SK-N-SH (cell line): Measurements from ENCODE around the gene SNRNP70. TPM values are rescaled to one million over a fixed set of nuclear protein-coding genes. Genes with fewer than 3 reads are reported as not detected.

Experiments
- CTCF ChIA-PET: fragments of 300-600, 350-600 bp; formaldehyde crosslinking; extraction: SDS; loops from one replicate; lab custom pipeline; 2021; lab: Yijun Ruan, JAX
- POLR2A ChIA-PET: fragments of 350-600 bp; sonication (Branson Sonifier 250); formaldehyde crosslinking; extraction: SDS; loops from one replicate; lab custom pipeline; 2020; ENCODE audit warnings: antibody characterized with exemption, inconsistent platforms; lab: Yijun Ruan, JAX
- DNase-seq: peaks from one replicate; pipeline ENCODE4 v3.0.0; 2012
- H2AFZ ChIP-seq: fragments of 200-600 bp; sonication (generic); 2 replicates; pipeline ENCODE4 v1.8.1; 2016; ENCODE audit warnings: antibody characterized with exemption, mild to moderate bottlenecking, low read depth
- H3F3A ChIP-seq: fragments of 200-600 bp; sonication (generic); replicated peaks from 2 replicates; pipeline ENCODE3; 2016; ENCODE audit warnings: antibody characterized with exemption, mild to moderate bottlenecking; ENCODE audit not compliant: insufficient read depth
- H3K27ac ChIP-seq, 2 experiments: fragments of 200-500 bp in 1 of 2; fragments of 200-600 bp in 1 of 2; sonication (Bioruptor generic) in 1 of 2; sonication (generic), shearing (Covaris generic) in 1 of 2; 2 replicates each; pipeline versions ENCODE4 v1.5.1 to v1.6.1; 2014 to 2016; ENCODE audit warnings: low read depth in 2 of 2, inconsistent platforms in 1 of 2, low read length in 1 of 2, mild to moderate bottlenecking in 1 of 2, mixed read lengths in 1 of 2
- H3K27me3 ChIP-seq: fragments of 200-600 bp; sonication (generic), shearing (Covaris generic); 2 replicates; pipeline ENCODE4 v1.6.1; 2016; ENCODE audit warnings: mixed run types; ENCODE audit not compliant: insufficient read depth
- H3K36me3 ChIP-seq, 2 experiments: fragments of 200-500 bp in 1 of 2; fragments of 200-600 bp in 1 of 2; sonication (Bioruptor generic) in 1 of 2; sonication (generic) in 1 of 2; replicated peaks in 1 of 2; 2 replicates each; pipeline versions ENCODE3 to v1.5.1; 2014 to 2016; ENCODE audit warnings: low read length in 1 of 2, mild to moderate bottlenecking in 1 of 2; ENCODE audit not compliant: insufficient read depth in 2 of 2, control insufficient read depth in 1 of 2
- H3K4me1 ChIP-seq, 2 experiments: fragments of 200-500 bp in 1 of 2; fragments of 200-600 bp in 1 of 2; sonication (Bioruptor generic) in 1 of 2; sonication (generic), shearing (Covaris generic) in 1 of 2; 2 replicates each; pipeline versions ENCODE4 v1.5.1 to v1.6.1; 2014 to 2016; ENCODE audit warnings: low read depth in 1 of 2, low read length in 1 of 2, mixed run types in 1 of 2; ENCODE audit not compliant: insufficient read depth in 2 of 2, control insufficient read depth in 1 of 2
- H3K4me2 ChIP-seq: fragments of 200-600 bp; sonication (generic), shearing (Covaris generic); 2 replicates; pipeline ENCODE4 v1.6.1; 2017; ENCODE audit warnings: mixed run types
- H3K4me3 ChIP-seq, 2 experiments: fragments of 200-500 bp in 1 of 2; fragments of 200-600 bp in 1 of 2; sonication (Bioruptor generic) in 1 of 2; sonication (generic), shearing (Covaris generic) in 1 of 2; 2 replicates each; pipeline versions ENCODE4 v1.5.1 to v1.8.1; 2014 to 2016; ENCODE audit warnings: low read depth in 2 of 2, inconsistent platforms in 1 of 2, low read length in 1 of 2, mild to moderate bottlenecking in 1 of 2, mixed read lengths in 1 of 2, moderate library complexity in 1 of 2
- H3K79me2 ChIP-seq: fragments of 200-600 bp; sonication (generic); 2 replicates; pipeline ENCODE4 v1.8.1; 2017; ENCODE audit warnings: mild to moderate bottlenecking; ENCODE audit not compliant: insufficient read depth
- H3K9ac ChIP-seq: fragments of 200-600 bp; sonication (generic); 2 replicates; pipeline ENCODE4 v1.6.1; 2017; ENCODE audit warnings: mixed run types
- H3K9me2 ChIP-seq: fragments of 200-600 bp; sonication (generic); 2 replicates; pipeline ENCODE4 v1.6.1; 2017; ENCODE audit warnings: mixed run types
- H3K9me3 ChIP-seq: fragments of 200-600 bp; sonication (generic); 2 replicates; pipeline ENCODE4 v1.6.1; 2017; ENCODE audit warnings: mixed run types, mild to moderate bottlenecking, moderate library complexity
- H4K20me1 ChIP-seq: fragments of 200-600 bp; sonication (generic); 2 replicates; pipeline ENCODE4 v1.6.1; 2017; ENCODE audit warnings: mild to moderate bottlenecking, mixed run types; ENCODE audit not compliant: insufficient read depth
- FOSL2 ChIP-seq: IDR thresholded peaks from 2 replicates; pipeline ENCODE4 v1.4.0; 2012; ENCODE audit warnings: low read depth, mild to moderate bottlenecking, moderate library complexity, borderline replicate concordance
- FOXJ3 ChIP-seq: sonication (generic); formaldehyde crosslinking; IDR thresholded peaks from 2 replicates; pipeline ENCODE4 v1.5.1; 2020; ENCODE audit warnings: mild to moderate bottlenecking, missing genetic modification reagents
- JUND ChIP-seq: IDR thresholded peaks from 2 replicates; pipeline ENCODE4 v1.4.0; 2012
- MXI1 ChIP-seq: IDR thresholded peaks from 2 replicates; pipeline ENCODE4 v1.6.1; 2012; ENCODE audit warnings: mild to moderate bottlenecking, low read depth, low read length, improper control_type of control experiment
- NFIC ChIP-seq: IDR thresholded peaks from 2 replicates; pipeline ENCODE4 v1.4.0; 2012; ENCODE audit warnings: borderline replicate concordance
- NRF1 ChIP-seq: IDR thresholded peaks from 2 replicates; pipeline ENCODE4 v1.6.1; 2012; ENCODE audit warnings: low read depth, mild to moderate bottlenecking, low read length
- SMC3 ChIP-seq: IDR thresholded peaks from 2 replicates; pipeline ENCODE4 v1.6.1; 2012; ENCODE audit warnings: low read depth, low read length, improper control_type of control experiment
- TCF12 ChIP-seq: IDR thresholded peaks from 2 replicates; pipeline ENCODE4 v1.4.0; 2012
- USF2 ChIP-seq: fragments of 150-350 bp; IDR thresholded peaks from 2 replicates; pipeline ENCODE4 v1.6.1; 2017; ENCODE audit warnings: antibody characterized with exemption, low read length, low read depth, borderline replicate concordance
- YY1 ChIP-seq: IDR thresholded peaks from 2 replicates; pipeline ENCODE4 v1.4.0; 2012; ENCODE audit warnings: low read depth, mild to moderate bottlenecking
- WGBS: methylation state at CpG from one replicate; pipeline ENCODE4 v1.1.6; 2017; ENCODE audit warnings: low lambda C conversion rate; 5-methylcytosine and 5-hydroxymethylcytosine counted together
- polyA plus RNA-seq, 3 experiments: library from polyadenylated mRNA; depleted of rRNA; stranded (reverse); fragments of >200 nt; gene quantifications; 2 replicates each; pipeline ENCODE4 v1.2.3, GENCODE V29; 2012
- TF ChIP-seq, protein P1 (sequence below): fragments of 200-600 bp; sonication (generic); IDR thresholded peaks from 2 replicates; pipeline ENCODE4 v1.6.1; 2017; ENCODE audit warnings: antibody characterized with exemption, mild to moderate bottlenecking, moderate library complexity
- TF ChIP-seq, protein P2 (sequence below): IDR thresholded peaks from 2 replicates; pipeline ENCODE4 v1.4.0; 2012; ENCODE audit warnings: low read depth, borderline replicate concordance
- TF ChIP-seq, protein P3 (sequence below): IDR thresholded peaks from 2 replicates; pipeline ENCODE4 v1.4.0; 2012; ENCODE audit warnings: low read depth

The SNRNP70 gene
- polyA plus RNA-seq, 1 of the 3 experiments (the other 2 are of a cell fraction): 359 TPM

GRCh38 chr19:49117677-49118564 is 32.7 kb downstream of the SNRNP70 start:
- Histone ChIP-seq H3K4me3 (peak overlapping the region; percentile 61 to 65), H3K4me2 (peak overlapping the region; percentile 98), H4K20me1 (no peaks in the 10 kb centered on the region), H3K27ac (peak overlapping the region; percentile 82 to 93), H3K9me2 (no peaks in the 10 kb centered on the region), H3K27me3 (no peaks in the 10 kb centered on the region), H3F3A (peaks cover 16% of the 10 kb centered on the region), H3K36me3 (no peaks in the 10 kb centered on the region), H3K4me1 (peaks cover 5 to 29% of the 10 kb centered on the region in 2 experiments; a peak in 1 of 4 replicates), H3K79me2 (no peaks in the 10 kb centered on the region; the same call in 1 of the 2 replicates), H3K9ac (peak overlapping the region; percentile 72; the same call in 1 of the 2 replicates), H3K9me3 (no peaks in the 10 kb centered on the region), H2AFZ (peak overlapping the region; percentile 88; the same call in 1 of the 2 replicates)
- POLR2A ChIA-PET: interaction anchor here (0.6 to 1.4 kb wide), 3 partner anchors 32 to 1372 kb away, joined by 3 read pairs; no protein-coding TSS in a partner anchor
- WGBS: 69% methylated on average over 19 of the region's 26 CpGs
- peak; percentile 17 for DNase-seq
- TF ChIP-seq USF2 (no peak), YY1 (no peak), NRF1 (no peak), FOSL2 (no peak), SMC3 (no peak), FOXJ3 (CRISPR knock-in tag) (no peak), MXI1 (no peak), JUND (no peak), TCF12 (no peak), NFIC (no peak)
- TF ChIP-seq, protein P1, sequence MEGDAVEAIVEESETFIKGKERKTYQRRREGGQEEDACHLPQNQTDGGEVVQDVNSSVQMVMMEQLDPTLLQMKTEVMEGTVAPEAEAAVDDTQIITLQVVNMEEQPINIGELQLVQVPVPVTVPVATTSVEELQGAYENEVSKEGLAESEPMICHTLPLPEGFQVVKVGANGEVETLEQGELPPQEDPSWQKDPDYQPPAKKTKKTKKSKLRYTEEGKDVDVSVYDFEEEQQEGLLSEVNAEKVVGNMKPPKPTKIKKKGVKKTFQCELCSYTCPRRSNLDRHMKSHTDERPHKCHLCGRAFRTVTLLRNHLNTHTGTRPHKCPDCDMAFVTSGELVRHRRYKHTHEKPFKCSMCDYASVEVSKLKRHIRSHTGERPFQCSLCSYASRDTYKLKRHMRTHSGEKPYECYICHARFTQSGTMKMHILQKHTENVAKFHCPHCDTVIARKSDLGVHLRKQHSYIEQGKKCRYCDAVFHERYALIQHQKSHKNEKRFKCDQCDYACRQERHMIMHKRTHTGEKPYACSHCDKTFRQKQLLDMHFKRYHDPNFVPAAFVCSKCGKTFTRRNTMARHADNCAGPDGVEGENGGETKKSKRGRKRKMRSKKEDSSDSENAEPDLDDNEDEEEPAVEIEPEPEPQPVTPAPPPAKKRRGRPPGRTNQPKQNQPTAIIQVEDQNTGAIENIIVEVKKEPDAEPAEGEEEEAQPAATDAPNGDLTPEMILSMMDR: no peak
- TF ChIP-seq, protein P2, sequence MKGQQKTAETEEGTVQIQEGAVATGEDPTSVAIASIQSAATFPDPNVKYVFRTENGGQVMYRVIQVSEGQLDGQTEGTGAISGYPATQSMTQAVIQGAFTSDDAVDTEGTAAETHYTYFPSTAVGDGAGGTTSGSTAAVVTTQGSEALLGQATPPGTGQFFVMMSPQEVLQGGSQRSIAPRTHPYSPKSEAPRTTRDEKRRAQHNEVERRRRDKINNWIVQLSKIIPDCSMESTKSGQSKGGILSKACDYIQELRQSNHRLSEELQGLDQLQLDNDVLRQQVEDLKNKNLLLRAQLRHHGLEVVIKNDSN: no peak
- TF ChIP-seq, protein P3, sequence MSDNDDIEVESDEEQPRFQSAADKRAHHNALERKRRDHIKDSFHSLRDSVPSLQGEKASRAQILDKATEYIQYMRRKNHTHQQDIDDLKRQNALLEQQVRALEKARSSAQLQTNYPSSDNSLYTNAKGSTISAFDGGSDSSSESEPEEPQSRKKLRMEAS: no peak
- CTCF ChIA-PET: interaction anchor here (1.0 to 6.2 kb wide), 10 partner anchors 10 to 108 kb away, joined by 3 to 86 read pairs (median 4); no protein-coding TSS in a partner anchor
